ENCODE data around the gene LYSMD2. TPM values are rescaled to one million over a fixed set of nuclear protein-coding genes. Genes with fewer than 3 reads are reported as not detected.
A peak's percentile ranks its signal among the peaks of the same experiment; 100 is the strongest.

LYSMD2 gene
- total RNA-seq, 4 donors from 2014 or later: 12.7 to 26.4 (median 16.0) TPM

DNA sequence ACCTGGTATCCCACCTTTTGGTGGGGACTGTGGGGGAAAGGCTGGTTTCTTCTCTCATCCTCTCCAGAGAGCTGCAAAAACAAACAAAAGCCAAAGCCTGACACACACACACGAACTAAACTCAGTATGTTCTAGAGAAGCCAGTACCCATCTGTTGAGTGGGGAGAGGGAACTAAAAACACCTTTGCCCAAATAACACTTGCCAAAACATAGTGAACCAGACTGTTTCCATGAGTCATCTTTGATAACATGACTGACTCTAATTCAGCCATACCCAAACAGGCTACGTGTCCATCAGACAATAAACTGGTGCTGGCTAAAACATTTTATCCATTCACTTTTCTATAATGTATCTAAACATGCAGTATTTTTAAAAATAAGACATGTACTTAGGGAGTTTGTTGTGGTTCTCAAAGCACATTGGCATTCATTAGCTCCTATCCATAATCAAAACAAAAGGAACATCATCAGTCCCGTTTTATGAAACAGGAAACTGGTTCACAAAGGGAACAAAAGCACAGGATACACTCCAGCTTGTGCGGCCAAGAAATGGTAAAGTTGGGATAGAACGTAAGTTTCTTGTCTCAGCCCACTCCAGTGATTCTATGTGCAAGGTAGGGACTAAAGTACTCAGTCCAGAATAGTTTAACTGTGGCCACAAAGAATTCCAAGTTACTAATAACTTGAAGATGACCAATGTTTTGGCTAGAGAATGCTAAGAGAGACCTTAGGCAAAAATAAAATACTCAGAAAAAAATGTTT lies 16.1 kb downstream of the LYSMD2 start:
- no peak for DNase-seq
- Histone ChIP-seq H3K27me3 (no peaks in the 10 kb centered on the region), H3K36me3 (no peaks in the 10 kb centered on the region), H3K4me3 (no peak overlapping the region), H3K9me3 (no peaks in the 10 kb centered on the region), H3K27ac (peak overlapping the region in 3 of 4 donors; percentile 9 to 65 (median 32)), H3K4me1 (peaks cover 0 to 19% (median 5%) of the 10 kb centered on the region in 4 donors)
- TF ChIP-seq, protein P1, sequence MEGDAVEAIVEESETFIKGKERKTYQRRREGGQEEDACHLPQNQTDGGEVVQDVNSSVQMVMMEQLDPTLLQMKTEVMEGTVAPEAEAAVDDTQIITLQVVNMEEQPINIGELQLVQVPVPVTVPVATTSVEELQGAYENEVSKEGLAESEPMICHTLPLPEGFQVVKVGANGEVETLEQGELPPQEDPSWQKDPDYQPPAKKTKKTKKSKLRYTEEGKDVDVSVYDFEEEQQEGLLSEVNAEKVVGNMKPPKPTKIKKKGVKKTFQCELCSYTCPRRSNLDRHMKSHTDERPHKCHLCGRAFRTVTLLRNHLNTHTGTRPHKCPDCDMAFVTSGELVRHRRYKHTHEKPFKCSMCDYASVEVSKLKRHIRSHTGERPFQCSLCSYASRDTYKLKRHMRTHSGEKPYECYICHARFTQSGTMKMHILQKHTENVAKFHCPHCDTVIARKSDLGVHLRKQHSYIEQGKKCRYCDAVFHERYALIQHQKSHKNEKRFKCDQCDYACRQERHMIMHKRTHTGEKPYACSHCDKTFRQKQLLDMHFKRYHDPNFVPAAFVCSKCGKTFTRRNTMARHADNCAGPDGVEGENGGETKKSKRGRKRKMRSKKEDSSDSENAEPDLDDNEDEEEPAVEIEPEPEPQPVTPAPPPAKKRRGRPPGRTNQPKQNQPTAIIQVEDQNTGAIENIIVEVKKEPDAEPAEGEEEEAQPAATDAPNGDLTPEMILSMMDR (IDR thresholded peaks at IDR 0.05): no peak
- TF ChIP-seq POLR2A (IDR thresholded peaks at IDR 0.05): no peak

DNA sequence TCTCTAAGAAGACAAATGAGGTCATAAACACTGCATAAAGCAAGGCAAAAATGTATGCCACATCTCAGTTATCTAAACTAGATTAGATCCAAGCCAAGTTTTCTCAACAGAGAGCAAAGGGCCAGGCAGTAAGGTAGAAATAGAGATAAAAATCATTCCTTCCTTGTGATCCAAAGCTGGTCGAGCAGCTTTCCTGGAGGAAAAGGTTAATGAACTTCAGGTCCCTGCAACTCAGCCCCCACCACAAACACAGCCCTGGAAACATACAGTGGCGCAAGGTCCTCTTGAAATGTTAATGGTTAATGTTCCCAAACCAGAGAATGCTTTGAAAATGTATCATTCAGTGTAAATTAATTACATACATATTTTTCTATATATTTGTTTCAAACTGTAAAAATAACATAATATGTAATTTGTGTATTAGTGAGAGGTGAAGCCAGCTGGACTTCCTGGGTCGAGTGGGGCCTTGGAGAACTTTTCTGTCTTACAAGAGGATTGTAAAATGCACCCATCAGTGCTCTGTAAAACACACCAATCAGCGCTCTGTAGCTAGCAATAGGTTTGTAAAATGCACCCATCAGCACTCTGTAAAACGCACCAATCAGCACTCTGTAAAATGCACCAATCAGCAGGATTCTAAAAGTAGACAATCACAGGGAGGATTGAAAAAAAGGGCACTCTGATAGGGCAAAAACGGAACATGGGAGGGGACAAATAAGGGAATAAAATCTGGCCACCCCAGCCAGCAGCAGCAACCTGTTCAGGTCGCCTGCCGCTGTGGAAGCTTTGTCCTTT lies 17.1 kb downstream of the LYSMD2 start:
- H3K4me1 ChIP-seq: peaks cover 0 to 13% (median 3%) of the 10 kb centered on the region in 4 donors
- H3K9me3 ChIP-seq: no peaks in the 10 kb centered on the region
- peak in 1 of 3 donors; percentile 56 for DNase-seq
- H3K27me3 ChIP-seq: no peaks in the 10 kb centered on the region
- H3K4me3 ChIP-seq: no peak overlapping the region
- H3K36me3 ChIP-seq: no peaks in the 10 kb centered on the region
- TF ChIP-seq, protein P1 (IDR thresholded peaks at IDR 0.05): no peak
- no peak for TF ChIP-seq POLR2A (IDR thresholded peaks at IDR 0.05)
- H3K27ac ChIP-seq: peak overlapping the region in 3 of 4 donors; percentile 9 to 65 (median 62)

DNA sequence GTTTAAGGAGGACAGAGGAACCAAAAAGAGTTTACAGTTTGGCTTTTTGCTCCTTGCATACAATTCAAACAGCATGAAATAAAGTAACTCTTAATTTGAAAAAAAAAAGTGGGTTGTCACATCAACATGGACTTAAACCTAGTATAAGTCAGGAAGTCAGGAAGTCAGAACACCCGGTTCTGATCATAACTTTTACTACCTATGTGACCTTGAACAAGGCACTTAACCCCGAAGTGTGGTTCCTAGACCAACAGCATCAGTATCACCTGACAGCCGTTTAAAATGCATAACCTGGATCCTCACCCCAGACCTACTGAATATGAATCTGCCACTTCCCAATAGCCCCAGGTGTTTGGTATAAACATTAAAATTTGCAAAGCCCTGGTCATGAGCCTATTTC lies 18.7 kb downstream of the LYSMD2 start:
- DNase-seq: no peak
- no peak for TF ChIP-seq POLR2A (IDR thresholded peaks at IDR 0.05)
- TF ChIP-seq, protein P1 (IDR thresholded peaks at IDR 0.05): no peak
- peak overlapping the region in 2 of 4 donors; percentile 62 to 65 for H3K27ac ChIP-seq

DNA sequence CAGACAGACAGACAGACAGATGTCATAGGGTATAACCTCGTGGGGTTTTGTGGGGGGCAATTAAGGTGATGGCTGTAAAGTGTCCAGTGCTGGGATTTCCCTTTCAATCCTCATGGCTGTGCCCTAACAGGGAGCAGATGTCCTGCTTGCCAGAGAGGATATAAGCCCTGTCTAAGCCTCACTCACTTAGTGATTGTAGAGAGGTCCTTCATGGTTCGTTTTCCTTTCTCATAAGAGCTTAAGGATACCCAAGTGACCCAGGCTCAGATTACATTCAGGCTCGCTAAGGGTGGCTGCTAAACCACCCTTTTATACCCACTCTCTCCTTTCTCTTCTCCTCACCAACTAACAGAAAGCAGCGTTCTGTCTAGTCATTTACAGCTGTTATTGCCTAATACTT lies 19.2 kb downstream of the LYSMD2 start:
- Histone ChIP-seq H3K27ac (peak overlapping the region in 2 of 4 donors; percentile 62 to 65), H3K4me1 (peaks cover 0 to 7% (median 3%) of the 10 kb centered on the region in 4 donors), H3K9me3 (no peaks in the 10 kb centered on the region), H3K27me3 (no peaks in the 10 kb centered on the region), H3K36me3 (no peaks in the 10 kb centered on the region), H3K4me3 (no peak overlapping the region)
- DNase-seq: no peak
- no peak for TF ChIP-seq POLR2A (IDR thresholded peaks at IDR 0.05)
- TF ChIP-seq, protein P1 (IDR thresholded peaks at IDR 0.05): no peak

More for the DNA sequence above, 18.7 kb downstream of the LYSMD2 start:
- Histone ChIP-seq H3K9me3 (no peaks in the 10 kb centered on the region), H3K36me3 (no peaks in the 10 kb centered on the region), H3K4me3 (no peak overlapping the region), H3K4me1 (peaks cover 0 to 7% (median 3%) of the 10 kb centered on the region in 4 donors), H3K27me3 (no peaks in the 10 kb centered on the region)

DNA sequence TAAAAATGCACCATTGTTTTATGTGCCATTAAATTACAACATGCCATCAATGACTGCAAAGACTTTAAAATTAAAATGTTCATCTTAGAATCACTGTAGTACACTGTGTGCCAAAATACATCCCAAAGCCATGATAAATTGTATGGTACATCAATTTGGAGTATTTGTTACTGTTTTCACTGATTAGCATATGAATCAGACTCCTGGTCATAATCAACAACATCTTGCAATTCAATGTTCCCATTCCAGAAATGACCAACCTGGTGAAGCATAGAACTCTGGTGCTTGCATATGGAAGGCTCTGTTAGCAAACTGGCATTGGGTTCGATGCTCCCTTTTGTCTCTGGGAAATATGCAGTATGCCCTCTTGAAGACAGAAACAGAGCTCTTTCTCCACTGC lies 22.5 kb downstream of the LYSMD2 start:
- Histone ChIP-seq H3K27me3 (no peaks in the 10 kb centered on the region), H3K4me3 (no peak overlapping the region), H3K4me1 (peaks cover 0 to 7% (median 3%) of the 10 kb centered on the region in 4 donors), H3K9me3 (no peaks in the 10 kb centered on the region), H3K27ac (no peak overlapping the region), H3K36me3 (no peaks in the 10 kb centered on the region)
- no peak for DNase-seq
- TF ChIP-seq, protein P1 (IDR thresholded peaks at IDR 0.05): no peak
- no peak for TF ChIP-seq POLR2A (IDR thresholded peaks at IDR 0.05)

Measured in Peyer's patch (tissue), 4 donors.